ENCODE results near the gene FAM118B.
"Not testable (repeated sequence)": the region's sequence is repeated elsewhere in the genome, so short reads cannot be mapped to it uniquely, and the experiment has no call there.

Gene FAM118B

DNA sequence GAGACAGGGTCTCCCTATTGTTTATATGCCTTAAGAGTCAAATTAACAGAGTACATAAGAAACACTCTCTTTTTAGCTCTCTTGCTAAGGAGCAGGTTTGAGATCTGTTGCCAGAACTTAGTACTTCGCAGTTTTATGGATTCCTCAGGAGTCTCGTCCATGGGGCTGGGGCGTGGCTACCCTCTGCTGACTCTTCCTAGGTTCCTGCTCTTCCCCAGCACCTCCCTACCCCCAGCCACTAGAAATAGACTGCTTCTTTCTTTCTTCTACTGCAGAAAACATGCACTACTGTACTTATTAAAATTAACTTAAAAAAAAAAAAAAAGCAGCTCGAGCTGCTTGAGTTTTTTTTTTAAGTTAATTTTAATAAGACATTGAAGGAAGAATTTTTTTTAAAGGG, 8.0 kb downstream of the FAM118B start:
- DNase-seq: no peak

DNA sequence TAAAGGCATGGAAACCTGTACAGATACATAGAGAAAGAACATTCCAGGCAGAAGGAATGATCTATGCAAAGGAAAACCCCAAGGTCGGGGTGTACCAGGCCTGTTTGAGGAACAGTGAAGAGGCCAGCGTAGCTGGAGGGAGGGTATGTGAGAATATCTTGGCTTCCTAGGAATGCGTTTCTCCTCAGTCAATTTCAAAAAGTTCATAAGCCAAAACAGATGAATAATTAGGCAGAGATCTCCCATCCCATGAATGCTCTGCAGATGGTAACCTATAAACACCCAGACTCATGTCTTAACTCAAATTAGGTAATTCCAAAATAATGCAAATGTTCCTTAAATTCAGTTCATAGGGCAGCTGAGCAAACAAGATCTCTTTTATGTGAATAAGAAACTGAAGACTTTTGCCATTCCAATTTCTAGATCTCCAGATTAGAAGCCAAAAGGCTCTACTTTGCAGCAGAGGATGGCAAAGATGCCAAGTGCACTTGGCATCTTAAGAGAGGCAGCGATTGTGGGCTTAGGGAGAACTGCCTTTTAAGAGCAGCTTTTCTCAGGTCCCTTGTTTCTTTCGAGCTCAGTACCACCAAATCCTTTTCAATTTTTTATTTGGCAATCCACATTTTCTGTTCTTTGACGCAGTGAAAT, 13.2 kb downstream of the FAM118B start:
- DNase-seq: no peak

DNA sequence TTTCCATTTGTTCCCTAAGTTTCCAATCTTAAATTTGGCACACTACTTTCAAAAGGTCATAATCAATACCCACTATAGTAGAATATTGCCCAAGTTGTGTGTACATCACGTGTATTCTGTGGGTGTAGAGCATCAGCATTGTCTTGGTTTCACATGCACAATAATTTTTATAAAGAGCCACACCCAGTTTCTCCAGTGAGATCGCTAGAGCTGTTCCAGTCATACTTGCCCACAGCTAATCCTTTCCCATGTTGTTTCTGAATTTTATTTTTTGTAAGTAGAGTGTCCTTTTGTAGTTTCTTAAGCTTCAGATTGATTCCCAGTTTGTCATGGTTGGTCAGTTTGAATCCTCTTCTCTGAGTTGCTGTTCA, 13.7 kb downstream of the FAM118B start:
- no peak for DNase-seq

DNA sequence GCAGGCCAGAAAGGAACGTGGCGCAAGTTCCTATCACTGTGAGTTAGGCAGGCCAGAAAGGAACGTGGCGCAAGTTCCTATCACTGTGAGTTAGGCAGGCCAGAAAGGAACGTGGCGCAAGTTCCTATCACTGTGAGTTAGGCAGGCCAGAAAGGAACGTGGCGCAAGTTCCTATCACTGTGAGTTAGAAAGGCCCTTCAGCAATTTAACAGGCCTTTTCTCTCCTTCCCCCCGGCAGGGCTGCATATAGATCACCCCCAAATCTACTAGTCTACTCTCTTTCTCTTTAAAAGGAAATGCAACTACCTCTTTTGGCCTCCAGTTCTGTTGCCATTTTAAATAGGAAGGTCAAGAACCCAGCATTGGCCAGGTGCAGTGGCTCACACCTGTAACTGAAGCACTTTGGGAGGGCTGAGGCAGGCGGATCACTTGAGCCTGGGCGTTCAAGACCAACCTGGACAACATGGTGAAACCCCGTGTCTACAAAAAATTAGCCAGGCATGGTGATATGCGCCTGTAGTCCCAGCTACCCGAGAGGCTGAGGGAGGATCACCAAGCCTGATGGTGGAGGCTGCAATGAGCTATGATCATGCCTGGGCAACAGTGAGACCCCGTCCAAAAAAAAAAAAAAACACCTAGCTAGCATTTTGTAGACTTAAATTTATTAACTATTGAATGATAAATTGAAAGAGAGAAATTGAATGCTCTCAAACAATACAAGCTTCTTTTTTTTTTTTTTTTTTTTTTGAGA, 14.9 kb downstream of the FAM118B start:
- DNase-seq: no peak

DNA sequence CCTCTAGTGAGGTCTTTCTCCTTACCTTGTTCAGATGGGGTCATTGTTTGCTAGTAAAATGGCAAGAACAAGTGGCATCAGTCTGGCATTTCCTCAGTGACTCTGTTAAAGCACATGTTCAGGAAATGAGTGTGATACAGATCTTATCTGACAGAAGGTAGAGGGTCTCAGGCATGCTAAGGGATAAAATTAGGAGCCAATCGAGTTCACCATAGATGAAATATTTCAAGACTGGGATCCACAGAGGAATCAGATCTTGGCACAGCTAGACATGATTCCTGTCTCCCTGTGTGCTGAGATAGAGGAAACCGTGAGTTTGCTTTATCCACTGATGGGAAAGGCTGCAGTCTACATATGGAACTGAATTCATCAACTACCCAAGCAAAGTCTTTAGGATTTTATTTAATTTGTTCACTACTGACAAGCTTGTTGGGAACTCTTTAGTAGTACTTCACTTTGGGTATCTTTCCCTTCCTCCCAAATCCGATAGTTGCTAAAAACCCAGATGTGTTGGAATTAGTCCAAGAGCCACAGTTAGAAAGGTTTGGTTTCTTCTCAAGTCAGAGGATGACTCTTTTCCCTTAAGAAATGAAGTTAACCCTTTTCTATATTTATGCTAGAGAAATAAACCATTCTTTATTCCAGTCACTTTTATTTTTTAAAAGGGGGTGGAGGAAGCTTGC, 18.4 kb downstream of the FAM118B start:
- DNase-seq: no peak

DNA sequence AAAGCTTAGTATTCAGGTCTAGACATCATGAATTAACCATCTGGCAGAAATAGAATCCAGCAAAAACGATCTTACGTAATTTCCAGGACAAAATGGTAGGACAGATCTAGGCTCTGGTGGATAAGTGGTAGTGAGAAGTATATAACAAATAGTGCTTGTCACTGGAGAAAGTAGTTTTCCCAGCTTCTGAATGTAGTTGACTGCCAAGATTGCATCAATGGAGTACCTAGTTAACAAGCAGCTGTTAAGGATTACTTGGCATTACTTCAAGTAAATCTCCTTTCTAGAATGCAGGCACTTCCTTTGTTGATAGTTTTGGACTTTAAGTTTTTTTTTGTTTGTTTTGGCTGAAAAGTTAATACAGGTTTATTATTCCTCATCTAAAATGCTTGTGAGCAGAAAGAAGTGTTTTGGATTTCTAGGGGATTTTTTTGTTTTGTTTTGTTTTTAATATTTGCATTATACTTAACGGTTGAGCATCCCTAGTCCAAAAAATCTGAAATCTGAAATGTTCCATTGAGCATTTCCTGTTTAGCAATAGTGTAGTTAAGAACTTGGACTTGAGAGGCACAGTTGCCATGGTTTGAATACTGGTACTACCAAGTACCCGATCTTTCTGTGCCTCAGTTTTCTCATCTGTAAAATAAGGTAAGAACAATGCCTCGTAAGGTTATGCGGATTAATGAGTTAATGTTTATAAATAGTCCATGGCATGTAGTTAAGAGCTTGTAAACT, 20.3 kb downstream of the FAM118B start:
- no peak for DNase-seq

DNA sequence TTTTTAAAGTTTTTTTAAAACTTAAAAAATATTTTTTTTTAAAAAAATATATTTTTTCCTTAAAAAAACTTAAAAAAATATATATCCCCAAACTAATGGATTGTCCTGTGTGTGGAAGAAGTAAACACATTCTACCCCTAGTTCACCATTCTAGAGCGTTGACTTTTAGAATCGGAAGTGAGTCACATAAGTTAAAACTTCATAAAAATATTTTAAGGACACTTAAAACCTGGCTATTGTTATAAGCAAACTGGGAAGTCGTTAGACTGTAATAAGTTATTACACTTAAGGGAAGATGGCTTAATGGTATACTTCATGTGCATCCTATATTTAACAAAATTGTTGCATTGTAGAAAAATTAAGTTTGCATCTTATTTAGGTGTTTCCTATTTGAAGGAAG, 21.1 kb downstream of the FAM118B start:
- no peak for DNase-seq

DNA sequence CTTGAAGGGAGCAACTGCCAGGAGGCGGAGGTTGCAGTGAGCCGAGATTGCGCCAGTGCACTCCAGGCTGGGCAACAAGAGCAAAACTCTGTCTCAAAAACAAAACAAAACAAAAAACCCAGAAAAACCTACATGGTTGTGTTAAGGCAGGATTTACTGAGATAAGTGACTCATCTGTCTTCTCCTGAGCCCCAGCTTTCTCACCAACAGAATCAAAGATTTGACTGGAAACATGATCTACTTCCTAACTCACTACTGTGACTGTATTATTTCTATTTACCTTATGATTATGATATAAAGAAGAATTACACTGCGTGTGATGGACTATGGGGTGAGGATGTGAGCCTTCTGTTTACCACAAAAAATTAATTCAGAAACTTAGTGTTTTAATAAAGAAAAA, 21.8 kb downstream of the FAM118B start:
- no peak for DNase-seq

DNA sequence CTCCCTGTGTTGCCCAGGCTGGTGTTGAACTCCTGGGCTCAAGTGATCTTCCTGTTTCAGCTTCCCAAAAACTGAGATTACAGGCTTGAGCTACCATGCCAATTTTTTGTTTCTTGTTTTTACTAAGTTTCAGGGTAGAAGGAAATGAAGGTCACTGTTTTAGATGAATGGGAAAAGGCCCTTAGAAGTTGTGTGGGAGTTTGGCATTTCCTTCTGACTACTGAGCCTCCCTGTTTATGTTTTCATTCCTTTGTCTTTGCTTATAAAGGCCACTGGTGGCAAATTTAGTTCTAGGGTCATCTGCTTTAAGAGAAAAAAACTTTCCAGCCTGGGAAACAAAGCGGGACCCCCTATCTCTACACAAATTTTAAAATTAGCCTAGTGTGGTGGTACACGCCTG, 35.1 kb downstream of the FAM118B start:
- no peak for DNase-seq

DNA sequence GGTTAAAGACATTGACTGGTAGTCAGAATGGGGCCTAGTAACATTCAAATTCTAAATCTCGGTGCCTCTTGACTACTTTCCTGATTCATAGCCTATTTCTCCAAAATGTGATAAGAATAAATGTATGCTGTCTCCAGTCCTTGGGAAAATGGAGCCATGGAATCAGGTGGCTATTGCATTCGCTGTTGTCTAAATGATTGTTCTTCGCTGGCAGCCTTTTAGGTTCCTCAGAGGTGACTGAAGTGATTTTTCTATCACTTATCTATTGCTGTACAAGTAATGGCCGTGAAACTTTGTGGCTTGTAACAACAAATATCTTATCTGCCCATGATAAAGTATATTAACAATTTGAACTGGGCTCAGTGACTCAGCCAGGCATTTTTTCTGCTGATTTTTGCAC, 41.7 kb downstream of the FAM118B start:
- DNase-seq: no peak

DNA sequence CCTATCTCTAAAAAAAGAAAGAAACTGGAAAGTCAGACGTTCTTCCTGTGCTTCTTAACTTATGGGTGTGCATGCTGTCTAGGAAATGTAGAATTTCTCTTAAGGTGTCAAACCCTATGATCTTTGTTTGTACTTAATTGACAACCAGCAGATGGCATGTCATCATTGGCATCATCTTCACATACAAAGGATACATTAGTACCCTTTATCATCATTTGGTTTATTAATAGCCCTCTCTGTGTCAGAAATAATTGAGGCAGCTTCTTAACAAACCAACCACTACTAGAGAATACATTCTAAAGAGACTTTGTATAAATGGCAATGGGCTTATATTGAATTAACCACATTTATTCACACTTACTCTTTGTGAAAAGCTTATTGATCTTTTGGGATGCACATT, 43.2 kb downstream of the FAM118B start:
- no peak for DNase-seq

DNA sequence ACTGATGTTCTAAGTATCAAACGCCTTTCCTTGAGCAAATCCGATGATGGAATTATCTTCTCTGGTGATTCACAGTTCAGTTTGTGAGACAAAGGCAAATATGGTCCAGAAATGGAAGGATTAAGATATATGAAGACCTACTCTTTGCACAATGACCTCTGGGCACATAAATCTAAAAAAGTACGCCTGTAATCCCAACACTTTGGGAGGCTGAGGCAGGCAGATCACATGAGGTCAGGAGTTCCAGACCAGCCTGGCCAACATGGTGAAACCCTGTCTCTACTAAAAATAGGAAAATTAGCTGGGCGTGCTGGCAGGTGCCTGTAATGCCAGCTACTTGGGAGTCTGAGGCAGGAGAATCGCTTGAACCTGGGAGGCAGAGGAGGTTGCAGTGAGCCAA, 43.9 kb downstream of the FAM118B start:
- not testable (repeated sequence) for DNase-seq

DNA sequence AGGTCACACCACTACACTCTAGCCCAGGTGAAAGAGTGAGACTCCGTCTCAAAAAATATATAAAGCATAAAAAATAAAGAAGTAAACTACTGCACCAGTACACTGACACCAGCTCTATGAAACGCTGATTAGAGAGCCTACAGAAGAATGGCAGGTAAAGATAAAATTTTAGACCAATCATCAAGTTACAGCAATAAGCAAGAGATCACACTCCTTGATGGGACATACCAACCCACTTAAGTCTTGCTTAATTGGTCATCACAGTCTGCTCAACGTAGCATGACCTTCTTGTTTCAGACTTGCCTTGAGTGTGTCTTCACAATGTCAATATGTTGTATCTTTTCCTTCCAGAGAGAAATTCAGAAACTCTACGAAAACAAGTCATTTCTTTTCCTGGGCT, 44.6 kb downstream of the FAM118B start:
- DNase-seq: no peak

DNA sequence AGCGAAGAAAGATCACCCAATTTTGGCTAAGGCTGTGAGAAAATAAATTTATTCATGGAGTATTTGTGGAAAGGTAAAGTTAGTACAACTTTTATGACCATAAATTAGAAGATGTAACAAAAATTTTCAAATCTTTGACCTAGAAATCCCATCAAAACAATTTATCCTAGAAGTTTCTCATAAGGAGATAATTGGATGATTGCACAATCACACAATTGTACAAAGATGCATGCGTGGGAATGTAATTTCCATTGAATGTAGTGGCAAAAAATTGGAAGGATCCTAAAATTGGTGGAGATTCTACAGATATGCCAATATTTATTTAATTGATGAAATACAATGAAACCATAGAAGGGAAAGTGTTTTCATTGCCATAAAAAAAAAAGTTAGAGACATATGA, 45.6 kb downstream of the FAM118B start:
- no peak for DNase-seq

DNA sequence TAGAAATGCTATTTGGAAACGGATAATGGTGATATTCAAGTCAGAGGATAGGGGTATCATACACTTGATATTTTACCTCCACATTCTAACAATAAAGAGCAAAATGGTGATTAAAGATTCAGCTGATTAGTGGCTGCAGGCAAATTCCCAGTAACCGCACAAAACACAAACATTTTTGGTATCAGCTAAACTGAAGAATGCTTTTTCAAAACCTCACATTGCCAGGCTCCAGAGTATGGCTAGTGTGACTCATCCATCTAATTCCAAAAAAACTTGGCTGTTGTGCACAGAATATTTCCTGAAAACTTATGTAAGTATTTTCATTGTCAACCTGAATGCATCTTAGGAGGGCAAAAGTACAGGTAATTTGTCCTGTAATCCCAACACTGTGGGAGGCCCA, 46.2 kb downstream of the FAM118B start:
- no peak for DNase-seq

DNA sequence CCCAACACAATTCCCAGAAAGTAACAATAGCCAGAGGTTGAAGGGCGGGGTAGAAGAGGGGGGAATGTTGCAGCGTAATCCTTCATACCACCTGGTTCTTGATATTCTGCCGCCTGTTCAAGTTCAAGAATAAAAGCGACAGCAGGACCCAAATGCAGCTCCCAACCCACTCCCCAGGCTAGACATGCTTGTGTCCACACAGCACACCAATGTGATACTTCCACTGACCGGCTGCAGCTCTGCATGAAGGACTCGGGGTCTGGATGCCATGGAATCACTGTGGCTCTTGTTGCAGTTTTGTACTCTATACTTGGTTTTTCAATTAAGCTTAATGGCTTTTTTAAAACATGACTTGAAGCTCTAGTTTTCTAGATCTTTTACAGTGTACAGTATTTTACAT, 50.6 kb downstream of the FAM118B start:
- no peak for DNase-seq

DNA sequence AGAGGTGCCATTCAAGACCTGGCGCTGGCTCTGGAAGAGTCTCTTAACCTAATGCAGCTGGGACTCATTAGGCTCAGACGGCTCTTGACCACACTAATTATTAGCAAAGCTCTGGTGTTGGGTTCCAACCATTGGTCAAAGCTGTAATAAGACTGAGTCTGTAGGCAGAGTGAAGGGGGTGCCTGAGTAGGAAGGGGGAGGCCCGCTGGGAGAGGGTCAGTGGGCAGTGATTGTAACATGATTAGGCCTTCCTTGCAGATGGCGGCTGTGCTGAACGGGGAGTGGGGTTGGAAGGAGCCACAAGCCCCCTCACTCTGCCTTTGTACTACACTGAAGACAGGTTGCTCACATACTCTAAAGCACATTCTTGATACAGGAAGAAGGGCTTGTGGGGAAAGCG, 51.9 kb downstream of the FAM118B start:
- no peak for DNase-seq

DNA sequence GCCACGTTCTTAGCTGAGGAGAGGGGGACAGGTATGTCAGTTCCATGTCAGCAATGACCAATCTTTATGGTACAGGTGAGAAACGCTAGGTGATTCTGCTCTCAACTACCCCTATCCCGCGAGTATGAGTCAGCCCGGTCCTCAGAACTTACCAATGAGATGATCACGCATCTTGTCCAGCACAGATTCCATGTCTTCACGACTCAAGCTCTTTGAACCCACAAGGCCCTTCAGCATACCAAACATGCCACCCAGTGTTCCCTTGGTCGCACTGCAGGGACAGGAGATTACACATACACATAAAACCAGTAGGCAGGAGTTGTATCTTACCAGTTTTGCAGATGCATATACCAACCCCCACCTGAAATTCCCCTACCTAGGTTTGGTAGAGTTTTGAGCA, 54.2 kb downstream of the FAM118B start:
- DNase-seq: no peak

DNA sequence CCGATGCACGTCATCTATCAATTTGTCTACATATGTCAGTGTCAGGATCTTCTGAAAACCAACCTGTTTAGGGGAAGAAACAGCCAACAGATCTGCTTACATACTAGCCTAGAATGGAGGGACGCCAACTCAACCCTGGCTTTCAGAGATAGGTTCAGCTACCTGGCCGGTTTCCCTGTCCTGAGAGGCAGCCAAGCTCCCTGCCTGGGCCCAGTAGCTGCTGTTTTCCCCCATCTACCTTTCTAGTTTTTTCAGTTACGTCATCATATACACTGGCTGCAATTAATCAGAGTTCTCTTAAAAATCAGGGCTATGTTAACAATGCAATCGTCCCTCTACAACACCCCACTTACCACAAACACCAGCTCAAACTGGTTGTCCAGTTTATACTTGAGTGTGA, 56.1 kb downstream of the FAM118B start:
- no peak for DNase-seq

DNA sequence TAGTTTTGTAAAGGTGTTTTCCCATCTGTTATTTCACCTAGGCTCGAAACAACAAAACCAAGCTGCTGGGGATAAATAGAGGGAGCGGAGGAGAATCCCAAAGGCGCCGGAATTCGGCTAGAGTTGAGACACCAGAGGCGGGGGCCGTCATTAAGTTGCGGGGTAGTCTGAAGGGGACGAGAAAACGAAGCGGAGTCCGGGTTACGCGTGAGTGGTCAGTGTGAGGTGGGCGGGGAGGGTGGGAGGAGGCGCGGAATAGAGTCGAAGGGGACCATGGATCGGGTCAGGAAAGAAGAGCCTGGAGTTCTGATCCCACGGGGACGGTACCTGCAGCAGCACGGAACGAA, 56.8 kb downstream of the FAM118B start:
- DNase-seq: no peak

DNA sequence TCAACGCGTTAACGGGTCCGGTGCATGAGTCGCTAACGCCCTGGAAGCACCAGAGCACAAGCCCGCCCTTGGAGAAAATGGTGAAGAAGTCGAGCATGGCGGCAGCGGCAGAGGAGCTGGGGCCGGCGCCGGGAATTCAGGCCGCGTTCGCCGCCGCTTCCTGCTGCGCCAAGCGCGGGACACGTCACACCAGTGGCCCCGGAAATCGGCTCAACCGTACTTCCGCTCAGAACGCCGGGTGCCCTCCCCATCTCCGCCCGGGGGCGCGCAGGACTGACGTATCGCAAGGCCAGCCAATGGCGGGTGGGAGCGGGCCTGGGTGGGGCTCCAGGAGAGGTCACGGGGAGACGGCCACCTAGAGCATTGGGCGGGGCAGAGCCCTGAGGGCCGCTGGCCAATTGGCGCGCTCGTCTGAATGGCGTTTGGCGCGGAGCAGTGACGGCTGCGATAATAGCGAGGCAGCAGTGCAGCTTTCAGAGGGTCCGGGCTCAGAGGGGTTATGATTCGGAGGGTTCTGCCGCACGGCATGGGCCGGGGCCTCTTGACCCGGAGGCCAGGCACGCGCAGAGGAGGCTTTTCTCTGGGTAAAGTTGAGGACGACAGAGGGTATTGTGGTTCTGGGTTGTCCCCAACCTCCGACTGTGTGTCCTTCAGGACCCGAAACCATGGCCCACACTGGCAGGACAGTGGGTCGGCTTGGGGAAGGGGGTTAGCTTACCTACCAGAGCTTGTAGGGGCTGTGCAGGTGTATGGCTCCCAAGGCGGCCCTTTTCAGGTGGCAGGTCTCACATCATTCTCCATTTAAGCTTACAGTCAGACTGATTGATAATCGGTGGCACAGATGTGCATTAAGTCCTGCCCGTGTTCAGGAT, 57.4 kb downstream of the FAM118B start, which contains the start of the genes FOXRED1 and SRPRA:
TSS of gene FOXRED1 (plus strand) at position 447 of the 872 bp plus-strand sequence. CDS start at position 500, 53 bp downstream.
TSS of gene SRPRA (minus strand) at position 188 of the 872 bp plus-strand sequence. CDS start at position 97, 91 bp downstream.
- peak; percentile 97 for DNase-seq

DNA sequence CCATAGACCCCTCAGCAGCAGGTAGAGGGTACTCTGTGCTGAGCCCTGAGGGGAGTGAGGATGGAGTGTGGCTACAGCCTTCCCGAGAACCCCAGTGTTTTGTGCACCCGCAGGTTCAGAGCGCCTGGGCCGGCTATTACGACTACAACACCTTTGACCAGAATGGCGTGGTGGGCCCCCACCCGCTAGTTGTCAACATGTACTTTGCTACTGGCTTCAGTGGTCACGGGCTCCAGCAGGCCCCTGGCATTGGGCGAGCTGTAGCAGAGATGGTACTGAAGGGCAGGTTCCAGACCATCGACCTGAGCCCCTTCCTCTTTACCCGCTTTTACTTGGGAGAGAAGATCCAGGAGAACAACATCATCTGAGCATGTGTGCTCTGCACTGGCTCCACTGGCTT, 65.7 kb downstream of the FAM118B start:
- DNase-seq: no peak

Measured in RPMI8226 (cell line).